WERI-Rb-1 (cell line): ENCODE measurements around the gene POLH.
A peak's percentile ranks its signal among the peaks of the same experiment; 100 is the strongest.

Experiments used
- DNase-seq: peaks from one replicate; pipeline ENCODE4 v3.0.0-alpha.2; 2020
- H3K27ac ChIP-seq: fragments of 250-450 bp; sonication (Bioruptor Pico); 2 replicates; pipeline ENCODE4 v1.5.1; 2020; ENCODE audit warnings: mild to moderate bottlenecking, moderate library complexity
- H3K27me3 ChIP-seq: fragments of 250-450 bp; sonication (Bioruptor Pico); 2 replicates; pipeline ENCODE4 v1.5.1; 2021; ENCODE audit warnings: mild to moderate bottlenecking, low read depth, moderate library complexity; ENCODE audit not compliant: insufficient read depth, severe bottlenecking
- H3K36me3 ChIP-seq: fragments of 250-450 bp; sonication (Bioruptor Pico); 2 replicates; pipeline ENCODE4 v1.5.1; 2020; ENCODE audit warnings: mild to moderate bottlenecking, moderate library complexity
- H3K4me3 ChIP-seq: 2 replicates; pipeline ENCODE4 v1.5.1; 2011; ENCODE audit warnings: low read depth, mild to moderate bottlenecking, control low read depth, low read length
- H3K9me3 ChIP-seq: fragments of 250-450 bp; sonication (Bioruptor Pico); 2 replicates; pipeline ENCODE4 v1.5.1; 2021; ENCODE audit warnings: mild to moderate bottlenecking, moderate library complexity; ENCODE audit not compliant: severe bottlenecking
- CTCF ChIP-seq: IDR thresholded peaks from 2 replicates; pipeline ENCODE4 v1.5.1; 2011; ENCODE audit warnings: low read depth, mild to moderate bottlenecking, control low read depth, inconsistent platforms, low read length

The POLH gene

GRCh38 chr6:43608310-43608763, 32.4 kb downstream of the POLH start:
- Histone ChIP-seq H3K27ac (no peak overlapping the region), H3K27me3 (no peaks in the 10 kb centered on the region), H3K36me3 (peaks cover 98% of the 10 kb centered on the region), H3K9me3 (no peaks in the 10 kb centered on the region), H3K4me3 (no peak overlapping the region)
- DNase-seq, result peak; percentile 83
- TF ChIP-seq CTCF, result peak; percentile 96

GRCh38 chr6:43608807-43609206, 32.8 kb downstream of the POLH start:
- Histone ChIP-seq H3K27ac (no peak overlapping the region), H3K9me3 (no peaks in the 10 kb centered on the region), H3K36me3 (peaks cover 98% of the 10 kb centered on the region), H3K27me3 (no peaks in the 10 kb centered on the region), H3K4me3 (no peak overlapping the region)
- DNase-seq, result no peak
- TF ChIP-seq CTCF, result no peak

- H3K4me3 ChIP-seq, result no peak overlapping the region
- H3K27me3 ChIP-seq, result no peaks in the 10 kb centered on the region
- H3K27ac ChIP-seq, result no peak overlapping the region
- no peak for TF ChIP-seq CTCF
- H3K36me3 ChIP-seq, result peaks cover 98% of the 10 kb centered on the region
- H3K9me3 ChIP-seq, result no peaks in the 10 kb centered on the region
- no peak for DNase-seq
These were observed 33.4 kb downstream of the POLH start for GRCh38 chr6:43609402-43609801.

- H3K4me3 ChIP-seq, result no peak overlapping the region
- H3K36me3 ChIP-seq, result peaks cover 98% of the 10 kb centered on the region
- TF ChIP-seq CTCF, result no peak
- DNase-seq, result no peak
- H3K27me3 ChIP-seq, result no peaks in the 10 kb centered on the region
- no peak overlapping the region for H3K27ac ChIP-seq
- H3K9me3 ChIP-seq, result no peaks in the 10 kb centered on the region
These were observed 34.4 kb downstream of the POLH start for GRCh38 chr6:43610431-43610830.

- no peaks in the 10 kb centered on the region for H3K9me3 ChIP-seq
- no peak overlapping the region for H3K4me3 ChIP-seq
- no peak for DNase-seq
- H3K27me3 ChIP-seq, result no peaks in the 10 kb centered on the region
- no peak for TF ChIP-seq CTCF
- H3K36me3 ChIP-seq, result peaks cover 92% of the 10 kb centered on the region
- H3K27ac ChIP-seq, result no peak overlapping the region
These were observed 37.9 kb downstream of the POLH start for GRCh38 chr6:43613721-43614395.

GRCh38 chr6:43614396-43614730, 38.4 kb downstream of the POLH start:
- Histone ChIP-seq H3K27ac (no peak overlapping the region), H3K9me3 (no peaks in the 10 kb centered on the region), H3K36me3 (peaks cover 90% of the 10 kb centered on the region), H3K4me3 (no peak overlapping the region), H3K27me3 (no peaks in the 10 kb centered on the region)
- no peak for DNase-seq
- TF ChIP-seq CTCF, result no peak
